Stimulated activated CD8-positive, alpha-beta memory T cell treated with anti-CD3 and anti-CD28 coated beads, Interleukin-2, amount 100 ng/mL, for 1 hour (primary cell): ENCODE measurements around the gene CADPS2.

Experiments used
- DNase-seq, 2 donors: peaks; one replicate each; pipeline ENCODE4 v3.0.0-alpha.2; 2020; ENCODE audit warnings: low read depth in 2 of 2

The CADPS2 gene

GRCh38 chr7:122528879-122529481, 357.3 kb downstream of the CADPS2 start:
- no peak for DNase-seq

GRCh38 chr7:122525355-122525754, 360.9 kb downstream of the CADPS2 start:
- DNase-seq = no peak

GRCh38 chr7:122521767-122522166, 364.5 kb downstream of the CADPS2 start:
- DNase-seq = no peak

- DNase-seq = no peak
Measured at GRCh38 chr7:122520971-122521555, 365.2 kb downstream of the CADPS2 start.

GRCh38 chr7:122518488-122518887, 367.8 kb downstream of the CADPS2 start:
- no peak for DNase-seq

GRCh38 chr7:122517576-122517975, 368.7 kb downstream of the CADPS2 start:
- DNase-seq = no peak

- no peak for DNase-seq
Measured at GRCh38 chr7:122515404-122515803, 370.9 kb downstream of the CADPS2 start.

GRCh38 chr7:122511268-122511667, 375.0 kb downstream of the CADPS2 start:
- DNase-seq = no peak

GRCh38 chr7:122507591-122507990, 378.7 kb downstream of the CADPS2 start:
- DNase-seq = no peak

- no peak for DNase-seq
Measured at GRCh38 chr7:122492007-122492406, 394.3 kb downstream of the CADPS2 start.

GRCh38 chr7:122488241-122488640, 398.0 kb downstream of the CADPS2 start:
- no peak for DNase-seq

- no peak for DNase-seq
Measured at GRCh38 chr7:122487131-122487530, 399.1 kb downstream of the CADPS2 start.

GRCh38 chr7:122485856-122486255, 400.4 kb downstream of the CADPS2 start:
- no peak for DNase-seq

- DNase-seq = no peak
Measured at GRCh38 chr7:122482212-122482611, 404.0 kb downstream of the CADPS2 start.

GRCh38 chr7:122470859-122471258, 415.4 kb downstream of the CADPS2 start:
- no peak for DNase-seq

- no peak for DNase-seq
Measured at GRCh38 chr7:122468945-122469344, 417.3 kb downstream of the CADPS2 start.

- no peak for DNase-seq
Measured at GRCh38 chr7:122467661-122468449, 418.4 kb downstream of the CADPS2 start.

- DNase-seq = no peak
Measured at GRCh38 chr7:122465296-122465695, 421.0 kb downstream of the CADPS2 start.

- DNase-seq = no peak
Measured at GRCh38 chr7:122463631-122464030, 422.6 kb downstream of the CADPS2 start.

GRCh38 chr7:122460936-122461335, 425.3 kb downstream of the CADPS2 start:
- DNase-seq = no peak

- no peak for DNase-seq
Measured at GRCh38 chr7:122457969-122458368, 428.3 kb downstream of the CADPS2 start.

GRCh38 chr7:122457325-122457724, 428.9 kb downstream of the CADPS2 start:
- DNase-seq = no peak
